GM23338 (cell line): ENCODE data around the gene C11orf52. TPM values are rescaled to one million over a fixed set of nuclear protein-coding genes. Genes with fewer than 3 reads are reported as not detected.

Source experiments
- ATAC-seq: fragments of 200-7000 bp; cut with Tn5 transposase; 3 replicates; pipeline ENCODE4 v1.9.1; 2020
- DNase-seq: peaks from one replicate; pipeline ENCODE4 v3.0.0-alpha.2; 2015; ENCODE audit warnings: low spot score
- H2AFZ ChIP-seq: fragments of 200-600 bp; sonication (generic); 2 replicates; pipeline ENCODE4 v1.8.0; 2016; ENCODE audit warnings: antibody characterized with exemption, mild to moderate bottlenecking, moderate library complexity
- H3F3A ChIP-seq: fragments of 200-600 bp; sonication (generic); replicated peaks from 2 replicates; pipeline ENCODE4 v1.8.0; 2017; ENCODE audit warnings: antibody characterized with exemption, mixed run types, low read depth
- H3K27ac ChIP-seq: fragments of 200-600 bp; sonication (generic); 2 replicates; pipeline ENCODE4 v1.6.1; 2016; ENCODE audit warnings: low read depth
- H3K27me3 ChIP-seq: fragments of 200-600 bp; sonication (generic); 2 replicates; pipeline ENCODE4 v1.8.0; 2016; ENCODE audit warnings: mild to moderate bottlenecking, mixed run types, moderate library complexity; ENCODE audit not compliant: insufficient read depth
- H3K36me3 ChIP-seq: fragments of 200-600 bp; sonication (generic); 2 replicates; pipeline ENCODE4 v1.8.0; 2016; ENCODE audit warnings: mild to moderate bottlenecking; ENCODE audit not compliant: insufficient read depth
- H3K4me1 ChIP-seq: fragments of 200-600 bp; sonication (generic); 2 replicates; pipeline ENCODE4 v1.8.0; 2016; ENCODE audit warnings: mild to moderate bottlenecking, moderate library complexity; ENCODE audit not compliant: insufficient read depth
- H3K4me2 ChIP-seq: fragments of 200-600 bp; sonication (generic); 2 replicates; pipeline ENCODE4 v1.7.1; 2017; ENCODE audit warnings: mixed run types
- H3K4me3 ChIP-seq: fragments of 200-600 bp; sonication (generic); 2 replicates; pipeline ENCODE4 v1.6.1; 2016; ENCODE audit warnings: mixed run types
- H3K79me2 ChIP-seq: fragments of 200-600 bp; sonication (generic); replicated peaks from 2 replicates; pipeline ENCODE4 v1.8.0; 2017; ENCODE audit warnings: mild to moderate bottlenecking; ENCODE audit not compliant: insufficient read depth
- H3K9me2 ChIP-seq: fragments of 200-600 bp; sonication (generic); 2 replicates; pipeline ENCODE4 v1.8.0; 2017; ENCODE audit not compliant: insufficient read depth
- H4K20me1 ChIP-seq: fragments of 200-600 bp; sonication (generic); replicated peaks from 2 replicates; pipeline ENCODE4 v1.8.0; 2017; ENCODE audit warnings: mild to moderate bottlenecking; ENCODE audit not compliant: insufficient read depth
- H3K27ac Mint-ChIP-seq: 2 replicates; pipeline ENCODE4 v1.8.0; 2020; ENCODE audit warnings: inconsistent platforms, mild to moderate bottlenecking, moderate library complexity, mixed read lengths
- H3K27me3 Mint-ChIP-seq: 3 replicates; pipeline ENCODE4 v1.8.0; 2022; ENCODE audit warnings: low read depth, mild to moderate bottlenecking, moderate library complexity, mixed read lengths, inconsistent platforms; ENCODE audit not compliant: insufficient read depth, poor library complexity
- H3K36me3 Mint-ChIP-seq: 3 replicates; pipeline ENCODE4 v1.8.0; 2021; ENCODE audit warnings: low read depth, mild to moderate bottlenecking, inconsistent platforms, moderate library complexity, mixed read lengths
- H3K4me1 Mint-ChIP-seq: 3 replicates; pipeline ENCODE4 v1.8.0; 2020; ENCODE audit warnings: mild to moderate bottlenecking, inconsistent platforms, mixed read lengths
- H3K4me3 Mint-ChIP-seq: 3 replicates; pipeline ENCODE4 v1.8.0; 2021; ENCODE audit warnings: moderate library complexity, mild to moderate bottlenecking, inconsistent platforms, mixed read lengths
- H3K9me3 Mint-ChIP-seq: 3 replicates; pipeline ENCODE4 v1.8.0; 2020; ENCODE audit warnings: moderate library complexity, mild to moderate bottlenecking, inconsistent platforms, mixed read lengths
- CREB1 ChIP-seq: fragments of 250-450 bp; sonication (Bioruptor Pico); IDR thresholded peaks from 2 replicates; pipeline ENCODE4 v1.5.0; 2020; ENCODE audit warnings: low read depth, mild to moderate bottlenecking, moderate library complexity
- CTCF ChIP-seq, 2 experiments: fragments of 200-600 bp in 1 of 2; sonication (generic) in 1 of 2; conservative IDR thresholded peaks; 2 replicates each; pipeline versions ENCODE4 v1.5.1 to v1.6.1; 2016 to 2017; ENCODE audit warnings: antibody characterized with exemption in 2 of 2, low read depth in 2 of 2, mild to moderate bottlenecking in 2 of 2, moderate library complexity in 1 of 2
- ETS1 ChIP-seq: IDR thresholded peaks from 2 replicates; pipeline ENCODE4 v1.6.1; 2016; ENCODE audit warnings: antibody characterized with exemption
- EZH2phosphoT487 ChIP-seq: fragments of 200-600 bp; sonication (generic); IDR thresholded peaks from one replicate; pipeline ENCODE4 v1.8.1; 2018; ENCODE audit warnings: antibody characterized with exemption; ENCODE audit not compliant: unreplicated experiment
- JUNB ChIP-seq: IDR thresholded peaks from one replicate; pipeline ENCODE4 v1.6.1; 2016; ENCODE audit warnings: antibody characterized with exemption; ENCODE audit not compliant: unreplicated experiment
- NANOG ChIP-seq: IDR thresholded peaks from 2 replicates; pipeline ENCODE4 v1.6.1; 2016; ENCODE audit warnings: antibody characterized with exemption, borderline replicate concordance
- POLR2AphosphoS5 ChIP-seq: IDR thresholded peaks from 2 replicates; pipeline ENCODE4 v1.6.1; 2016; ENCODE audit warnings: antibody characterized with exemption, low read depth
- STAT1 ChIP-seq: IDR thresholded peaks from one replicate; pipeline ENCODE4 v1.6.1; 2016; ENCODE audit warnings: antibody characterized with exemption; ENCODE audit not compliant: unreplicated experiment
- ZNF331 ChIP-seq: fragments of 250-450 bp; sonication (Bioruptor Pico); IDR thresholded peaks from 2 replicates; pipeline ENCODE4 v1.5.0; 2020; ENCODE audit warnings: low read depth, mild to moderate bottlenecking, moderate library complexity
- polyA plus RNA-seq: library from polyadenylated mRNA; unstranded; fragments of >200 nt; fragmentation: Nextera tagmentation; extraction: Ambion mirVana; gene quantifications from 2 replicates; pipeline ENCODE4 v1.2.1, GENCODE V29; 2016
- total RNA-seq: library from RNA; depleted of rRNA; stranded (reverse); fragments of >200 nt; shearing (Covaris generic); gene quantifications from 2 replicates; pipeline ENCODE4 v1.2.3, GENCODE V29; 2014
- TF ChIP-seq, protein P1 (sequence below): IDR thresholded peaks from one replicate; pipeline ENCODE4 v1.6.1; 2018; ENCODE audit warnings: antibody characterized with exemption; ENCODE audit not compliant: unreplicated experiment

C11orf52 gene
- total and polyA plus RNA-seq, 2 experiments from 2014 or later = 1.0 to 4.1 TPM

DNA sequence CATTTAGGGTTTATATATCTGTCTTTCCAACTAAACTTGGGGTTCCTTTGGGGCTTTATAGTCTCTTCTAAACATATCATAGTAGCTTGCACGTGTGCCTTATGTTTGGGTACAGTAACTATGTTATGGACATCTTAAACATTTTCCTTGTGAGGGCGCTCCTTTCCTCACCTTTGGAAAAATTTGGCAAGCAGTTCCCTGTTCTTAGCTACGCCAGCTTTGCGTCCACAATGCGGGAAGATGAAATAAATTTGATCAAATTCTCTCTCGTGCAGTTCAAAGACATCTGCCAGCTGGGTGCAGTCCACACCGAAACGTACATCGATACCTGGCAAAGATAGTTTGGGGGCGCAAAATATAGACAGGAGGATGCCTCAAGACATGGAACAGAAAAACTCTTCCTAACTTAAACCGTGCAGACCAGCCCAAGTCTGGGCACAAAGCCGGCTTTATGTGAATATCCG lies 40.3 kb upstream of the C11orf52 start:
- H3K9me3 Mint-ChIP-seq = no peaks in the 10 kb centered on the region
- H3K27ac Mint-ChIP-seq = peak overlapping the region; percentile 99
- TF ChIP-seq CTCF (conservative IDR thresholded peaks at IDR 0.05; ENCODE audit: low read depth in 2 of 2) (peak in 1 of 2 experiments; percentile 38; a peak in 1 of 4 replicates), EZH2phosphoT487 (no peak)
- DNase-seq (peak; percentile 39), ATAC-seq (peak; percentile 24)
- H3K4me3 ChIP-seq = peak overlapping the region; percentile 72
- peak overlapping the region; percentile 89 for H3K27ac ChIP-seq
- H3K27me3 ChIP-seq = no peaks in the 10 kb centered on the region
- H3K4me3 Mint-ChIP-seq = peak overlapping the region; percentile 94
- H3K79me2 ChIP-seq = no peaks in the 10 kb centered on the region
- no peaks in the 10 kb centered on the region for H3K9me2 ChIP-seq
- H3F3A ChIP-seq = peaks cover 5% of the 10 kb centered on the region
- H2AFZ ChIP-seq = peak overlapping the region; percentile 99
- H4K20me1 ChIP-seq = no peaks in the 10 kb centered on the region
- H3K4me1 ChIP-seq = 0 out of 2 replicates have a peak, but pooled peaks cover 9% of the 10 kb centered on the region
- no peaks in the 10 kb centered on the region for H3K36me3 ChIP-seq
- peak overlapping the region; percentile 86 for H3K4me2 ChIP-seq
- H3K27me3 Mint-ChIP-seq = peaks cover 5% of the 10 kb centered on the region
- no peaks in the 10 kb centered on the region for H3K36me3 Mint-ChIP-seq
- peaks cover 5% of the 10 kb centered on the region; the same call in 2 of the 3 replicates for H3K4me1 Mint-ChIP-seq

DNA sequence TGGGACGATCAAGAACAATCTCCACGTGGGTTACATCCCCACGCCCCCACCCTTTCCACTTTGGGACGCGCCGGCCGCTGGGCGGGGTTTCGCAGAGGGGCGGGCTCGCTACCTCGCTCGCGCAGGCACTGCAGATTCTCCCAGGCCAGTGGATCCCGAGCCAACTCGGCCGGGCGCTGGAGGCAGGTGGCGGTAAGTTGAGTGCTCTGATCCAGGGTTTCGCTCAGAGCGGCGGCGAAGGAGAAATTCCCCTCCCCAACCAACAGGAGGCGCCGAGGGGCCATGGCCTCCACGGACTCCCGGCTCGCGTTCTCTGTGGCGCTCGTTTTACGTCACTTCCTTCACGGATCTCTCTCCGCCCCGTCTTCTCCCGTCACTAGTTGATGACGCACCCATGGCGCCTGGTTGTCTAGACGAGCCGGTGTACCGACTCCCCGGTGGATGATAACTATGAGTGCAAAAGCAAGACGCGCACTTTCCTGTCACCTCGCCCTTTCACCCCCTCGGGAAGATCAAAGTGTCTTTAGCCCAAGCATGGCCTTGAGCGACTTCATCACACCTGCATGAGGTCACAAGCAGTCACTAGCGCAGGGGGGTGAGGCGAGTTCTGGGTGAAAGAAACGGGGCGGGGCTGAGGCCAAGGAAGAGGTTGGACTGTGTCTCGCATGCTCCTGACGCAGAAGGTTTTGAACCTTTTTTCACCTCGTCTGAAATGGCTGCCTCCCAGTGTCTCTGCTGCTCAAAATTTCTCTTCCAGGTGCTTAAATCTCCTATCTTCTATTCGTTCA lies 39.7 kb upstream of the C11orf52 start, which contains the start of the genes CFAP68 and FDXACB1:
Gene CFAP68, plus strand, starts transcription at position 693 of the 788 bp plus-strand sequence. Its CDS starts 20 bp downstream, at position 713.
Gene FDXACB1, minus strand, starts transcription at position 317 of the 788 bp plus-strand sequence. Its CDS starts 33 bp downstream, at position 284.
- H3K4me3 Mint-ChIP-seq = peak within 1 kb of the TSS; percentile 94
- peak within 1 kb of the TSS; percentile 72 for H3K4me3 ChIP-seq
- H3K9me2 ChIP-seq = no peaks in the 10 kb centered on the region
- H3K79me2 ChIP-seq = no peaks in the 10 kb centered on the region
- no peaks in the 10 kb centered on the region for H3K9me3 Mint-ChIP-seq
- H3K27ac Mint-ChIP-seq = peak within 1 kb of the TSS; percentile 99
- peak within 1 kb of the TSS; percentile 92 for H3K27ac ChIP-seq
- H2AFZ ChIP-seq = peak within 1 kb of the TSS; percentile 99
- H3K4me2 ChIP-seq = peak within 1 kb of the TSS; percentile 96
- peaks cover 5% of the 10 kb centered on the region for H3K27me3 Mint-ChIP-seq
- DNase-seq = peak; percentile 99
- no peaks in the 10 kb centered on the region for H3K27me3 ChIP-seq
- H3K4me1 Mint-ChIP-seq = peaks cover 5% of the 10 kb centered on the region; the same call in 2 of the 3 replicates
- H3K36me3 Mint-ChIP-seq = no peaks in the 10 kb centered on the region
- H4K20me1 ChIP-seq = no peaks in the 10 kb centered on the region
- H3K36me3 ChIP-seq = no peaks in the 10 kb centered on the region
- peaks cover 5% of the 10 kb centered on the region for H3F3A ChIP-seq
- peak; percentile 98 for ATAC-seq
- H3K4me1 ChIP-seq = 0 out of 2 replicates have a peak, but pooled peaks cover 9% of the 10 kb centered on the region
- no peak for TF ChIP-seq ZNF331 (CRISPR knock-in tag)
- peak; percentile 99 for TF ChIP-seq CREB1
- peak; percentile 73 for TF ChIP-seq POLR2AphosphoS5
- TF ChIP-seq, protein P1, sequence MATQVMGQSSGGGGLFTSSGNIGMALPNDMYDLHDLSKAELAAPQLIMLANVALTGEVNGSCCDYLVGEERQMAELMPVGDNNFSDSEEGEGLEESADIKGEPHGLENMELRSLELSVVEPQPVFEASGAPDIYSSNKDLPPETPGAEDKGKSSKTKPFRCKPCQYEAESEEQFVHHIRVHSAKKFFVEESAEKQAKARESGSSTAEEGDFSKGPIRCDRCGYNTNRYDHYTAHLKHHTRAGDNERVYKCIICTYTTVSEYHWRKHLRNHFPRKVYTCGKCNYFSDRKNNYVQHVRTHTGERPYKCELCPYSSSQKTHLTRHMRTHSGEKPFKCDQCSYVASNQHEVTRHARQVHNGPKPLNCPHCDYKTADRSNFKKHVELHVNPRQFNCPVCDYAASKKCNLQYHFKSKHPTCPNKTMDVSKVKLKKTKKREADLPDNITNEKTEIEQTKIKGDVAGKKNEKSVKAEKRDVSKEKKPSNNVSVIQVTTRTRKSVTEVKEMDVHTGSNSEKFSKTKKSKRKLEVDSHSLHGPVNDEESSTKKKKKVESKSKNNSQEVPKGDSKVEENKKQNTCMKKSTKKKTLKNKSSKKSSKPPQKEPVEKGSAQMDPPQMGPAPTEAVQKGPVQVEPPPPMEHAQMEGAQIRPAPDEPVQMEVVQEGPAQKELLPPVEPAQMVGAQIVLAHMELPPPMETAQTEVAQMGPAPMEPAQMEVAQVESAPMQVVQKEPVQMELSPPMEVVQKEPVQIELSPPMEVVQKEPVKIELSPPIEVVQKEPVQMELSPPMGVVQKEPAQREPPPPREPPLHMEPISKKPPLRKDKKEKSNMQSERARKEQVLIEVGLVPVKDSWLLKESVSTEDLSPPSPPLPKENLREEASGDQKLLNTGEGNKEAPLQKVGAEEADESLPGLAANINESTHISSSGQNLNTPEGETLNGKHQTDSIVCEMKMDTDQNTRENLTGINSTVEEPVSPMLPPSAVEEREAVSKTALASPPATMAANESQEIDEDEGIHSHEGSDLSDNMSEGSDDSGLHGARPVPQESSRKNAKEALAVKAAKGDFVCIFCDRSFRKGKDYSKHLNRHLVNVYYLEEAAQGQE = no peak
- TF ChIP-seq EZH2phosphoT487 = no peak
- no peak for TF ChIP-seq NANOG
- TF ChIP-seq JUNB = no peak
- peak; percentile 71 for TF ChIP-seq ETS1
- TF ChIP-seq STAT1 = no peak
